HG03135 (cell line): ENCODE measurements around the gene SMOC2.
"Not testable (repeated sequence)": the region's sequence is repeated elsewhere in the genome, so short reads cannot be mapped to it uniquely, and the experiment has no call there.

Source experiments
- ATAC-seq: cut with Tn5 transposase; IDR thresholded peaks from one replicate; pipeline ENCODE4 v1.9.1; 2021; ENCODE audit warnings: mild to moderate bottlenecking, moderate library complexity; ENCODE audit not compliant: unreplicated experiment

Gene SMOC2

GRCh38 chr6:168674595-168674994, 233.6 kb downstream of the SMOC2 start:
- ATAC-seq = no peak

GRCh38 chr6:168675375-168675774, 234.4 kb downstream of the SMOC2 start:
- no peak for ATAC-seq

- no peak for ATAC-seq
Observed at GRCh38 chr6:168675933-168676551, 235.1 kb downstream of the SMOC2 start.

- no peak for ATAC-seq
Observed at GRCh38 chr6:168676552-168677322, 235.8 kb downstream of the SMOC2 start.

- ATAC-seq = not testable (repeated sequence)
Observed at GRCh38 chr6:168677323-168677781, 236.4 kb downstream of the SMOC2 start.

- ATAC-seq = no peak
Observed at GRCh38 chr6:168678077-168678476, 237.1 kb downstream of the SMOC2 start.

GRCh38 chr6:168678588-168678987, 237.6 kb downstream of the SMOC2 start:
- no peak for ATAC-seq

- ATAC-seq = no peak
Observed at GRCh38 chr6:168681748-168682147, 240.8 kb downstream of the SMOC2 start.

GRCh38 chr6:168683621-168684020, 242.6 kb downstream of the SMOC2 start:
- no peak for ATAC-seq

- ATAC-seq = no peak
Observed at GRCh38 chr6:168684471-168684870, 243.5 kb downstream of the SMOC2 start.

GRCh38 chr6:168684906-168685305, 243.9 kb downstream of the SMOC2 start:
- no peak for ATAC-seq

GRCh38 chr6:168686029-168686738, 245.2 kb downstream of the SMOC2 start:
- no peak for ATAC-seq

GRCh38 chr6:168686831-168687730, 246.1 kb downstream of the SMOC2 start:
- no peak for ATAC-seq

GRCh38 chr6:168690271-168690670, 249.3 kb downstream of the SMOC2 start:
- no peak for ATAC-seq

GRCh38 chr6:168691774-168692173, 250.8 kb downstream of the SMOC2 start:
- no peak for ATAC-seq

- no peak for ATAC-seq
Observed at GRCh38 chr6:168692193-168692914, 251.4 kb downstream of the SMOC2 start.

GRCh38 chr6:168692915-168693257, 251.9 kb downstream of the SMOC2 start:
- not testable (repeated sequence) for ATAC-seq

GRCh38 chr6:168694797-168695196, 253.8 kb downstream of the SMOC2 start:
- not testable (repeated sequence) for ATAC-seq

- no peak for ATAC-seq
Observed at GRCh38 chr6:168695701-168696100, 254.7 kb downstream of the SMOC2 start.

- ATAC-seq = no peak
Observed at GRCh38 chr6:168698923-168699322, 257.9 kb downstream of the SMOC2 start.
